SK-N-DZ (cell line): ENCODE measurements around the gene PDE10A.
"Not testable (repeated sequence)": the region's sequence is repeated elsewhere in the genome, so short reads cannot be mapped to it uniquely, and the experiment has no call there.

Experiments used
- DNase-seq: peaks from one replicate; pipeline ENCODE4 v3.0.0-alpha.2; 2015; ENCODE audit warnings: low spot score

Gene PDE10A

DNA sequence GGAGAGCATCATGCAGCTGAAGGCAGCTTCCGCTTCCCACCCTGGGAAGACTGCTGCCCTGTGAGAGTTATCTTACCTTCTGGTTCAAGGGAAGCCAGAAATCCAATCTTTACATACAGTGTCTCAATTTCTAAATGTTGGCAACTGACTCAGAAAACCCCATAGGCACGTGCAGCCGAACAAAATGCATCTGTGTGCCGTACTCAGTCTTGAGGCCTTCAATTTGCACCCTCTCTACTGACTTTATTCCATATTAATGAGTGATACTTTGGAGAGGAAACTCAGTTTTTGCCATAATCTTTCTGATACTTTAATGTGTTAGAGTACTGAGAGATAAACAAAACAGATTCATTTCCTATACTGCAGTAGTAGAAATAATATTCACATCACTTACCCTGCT is 181.1 kb downstream of the PDE10A start:
- no peak for DNase-seq

GRCh38 chr6:165480916-165481315 is 182.1 kb downstream of the PDE10A start:
- DNase-seq, result no peak

GRCh38 chr6:165478581-165478980 is 184.5 kb downstream of the PDE10A start:
- no peak for DNase-seq

- DNase-seq, result no peak
These were observed 193.6 kb downstream of the PDE10A start for GRCh38 chr6:165469483-165469882.

- DNase-seq, result no peak
These were observed 194.5 kb downstream of the PDE10A start for GRCh38 chr6:165468340-165469235.

DNA sequence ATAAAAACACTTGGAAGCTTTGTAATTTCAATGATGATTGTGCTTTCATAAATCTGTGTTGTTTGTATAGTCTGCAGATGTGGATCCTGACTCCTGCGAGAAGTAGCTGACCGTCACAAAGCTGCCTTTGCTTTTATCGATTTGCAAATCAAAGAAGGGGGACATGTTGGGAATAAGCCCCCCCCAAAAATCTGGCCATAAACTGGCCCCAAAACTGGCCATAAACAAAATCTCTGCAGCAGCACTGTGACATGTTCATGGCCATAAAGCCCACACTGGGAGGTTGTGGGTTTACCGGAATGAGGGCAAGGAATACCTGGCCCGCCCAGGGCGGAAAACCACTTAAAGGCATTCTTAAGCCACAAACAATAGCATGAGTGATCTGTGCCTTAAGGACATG is 199.5 kb downstream of the PDE10A start:
- DNase-seq, result not testable (repeated sequence)

GRCh38 chr6:165459605-165460301 is 203.3 kb downstream of the PDE10A start:
- not testable (repeated sequence) for DNase-seq

- no peak for DNase-seq
These were observed 204.9 kb downstream of the PDE10A start for GRCh38 chr6:165458134-165458533.

DNA sequence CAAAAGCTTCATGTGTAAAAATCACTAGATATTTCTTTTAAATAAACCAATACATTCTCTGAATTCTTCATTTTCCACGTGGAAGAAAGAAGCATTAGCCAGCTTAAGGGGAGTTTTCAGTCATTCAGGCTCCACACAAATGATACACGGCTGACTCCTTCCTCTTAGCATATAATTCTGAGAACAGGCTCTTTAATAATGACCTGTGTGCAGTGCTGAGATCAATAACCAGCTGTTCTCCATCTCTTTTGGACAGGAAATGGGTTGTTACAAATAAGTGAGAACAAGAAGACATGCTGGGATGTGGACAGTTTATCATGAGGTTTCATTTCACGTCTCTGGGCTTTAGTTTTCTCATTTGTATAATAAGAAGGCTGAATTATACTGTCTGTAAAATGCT is 206.8 kb downstream of the PDE10A start:
- no peak for DNase-seq

- no peak for DNase-seq
These were observed 207.6 kb downstream of the PDE10A start for GRCh38 chr6:165455488-165455887.

GRCh38 chr6:165453395-165453794 is 209.6 kb downstream of the PDE10A start:
- DNase-seq, result no peak

GRCh38 chr6:165451838-165452237 is 211.2 kb downstream of the PDE10A start:
- DNase-seq, result no peak

DNA sequence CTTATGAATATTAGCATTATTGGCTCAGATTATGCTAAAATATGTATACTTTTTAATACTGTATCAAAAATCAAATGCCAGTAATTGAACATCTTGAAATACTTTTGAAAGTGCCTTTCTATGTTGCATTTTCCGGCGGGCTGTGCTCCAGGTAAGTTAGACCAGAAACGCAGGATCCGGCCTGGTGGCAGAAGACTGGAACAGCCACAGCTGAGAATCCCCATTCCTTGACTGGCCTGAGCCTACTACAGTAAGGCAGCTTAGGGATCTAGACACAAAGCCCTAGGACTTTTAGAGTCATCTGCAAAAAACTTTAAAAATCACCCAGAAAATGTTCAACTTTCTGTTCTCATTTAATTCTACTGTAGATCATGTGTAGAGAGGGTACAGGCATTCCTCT is 214.8 kb downstream of the PDE10A start:
- DNase-seq, result no peak

DNA sequence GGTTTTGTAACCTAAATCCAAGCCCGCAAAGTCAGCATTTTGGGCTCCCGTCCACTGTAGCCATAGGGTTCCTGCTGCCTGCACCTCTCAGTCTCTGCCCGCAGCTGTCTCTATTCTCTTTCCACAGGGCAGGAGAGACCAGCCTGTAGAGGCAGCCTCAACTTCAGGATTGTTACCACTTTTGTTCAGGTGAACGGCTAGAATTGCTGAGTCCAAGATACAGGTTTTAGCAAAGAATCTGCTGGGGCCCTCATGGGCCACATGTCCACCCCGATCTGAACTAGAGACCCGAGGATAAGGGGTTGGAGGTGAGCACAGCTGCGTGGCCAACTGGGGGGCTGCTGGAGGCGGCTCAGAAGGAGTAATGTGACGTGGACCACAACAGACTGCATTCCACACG is 215.9 kb downstream of the PDE10A start:
- DNase-seq, result no peak

- no peak for DNase-seq
These were observed 216.7 kb downstream of the PDE10A start for GRCh38 chr6:165446331-165446730.

DNA sequence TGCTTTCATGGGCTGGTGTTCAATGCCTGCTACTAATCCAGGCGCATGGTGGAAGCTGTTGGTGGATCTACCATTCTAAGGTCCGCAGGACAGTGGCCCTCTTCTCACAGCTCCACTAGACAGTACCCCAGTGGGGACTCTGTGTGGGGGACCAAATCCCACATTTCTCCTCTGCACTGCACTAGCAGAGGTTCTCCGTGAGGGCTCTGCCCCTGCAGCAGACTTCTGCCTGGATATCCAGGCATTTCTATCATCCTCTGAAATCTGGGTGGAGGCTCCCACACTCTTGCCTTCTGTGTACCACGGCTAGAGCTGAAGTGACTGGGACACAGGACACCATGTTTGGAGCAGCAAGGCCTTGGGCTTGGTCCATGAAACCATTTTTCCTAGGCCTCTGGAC is 219.6 kb downstream of the PDE10A start:
- no peak for DNase-seq

DNA sequence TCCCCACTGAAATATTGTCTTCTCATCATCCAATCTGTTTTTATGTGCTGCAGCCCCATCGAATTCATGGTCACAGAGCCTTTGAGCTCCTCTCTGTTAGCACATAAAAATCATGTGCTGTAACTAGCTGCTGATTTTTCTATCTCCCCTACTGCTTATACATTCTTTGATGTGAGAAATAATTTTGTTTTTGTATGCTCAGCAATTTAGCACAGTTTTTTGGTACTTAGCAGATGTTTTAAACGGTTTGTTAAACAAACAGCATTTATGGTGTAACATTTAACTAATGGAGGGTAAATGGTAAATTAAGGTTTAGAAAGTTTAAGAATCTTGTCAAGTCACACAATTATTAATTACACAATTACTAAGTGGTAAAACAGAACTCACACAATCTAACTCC is 221.9 kb downstream of the PDE10A start:
- DNase-seq, result no peak

- peak; percentile 45 for DNase-seq
These were observed 223.0 kb downstream of the PDE10A start for GRCh38 chr6:165439928-165440554.

DNA sequence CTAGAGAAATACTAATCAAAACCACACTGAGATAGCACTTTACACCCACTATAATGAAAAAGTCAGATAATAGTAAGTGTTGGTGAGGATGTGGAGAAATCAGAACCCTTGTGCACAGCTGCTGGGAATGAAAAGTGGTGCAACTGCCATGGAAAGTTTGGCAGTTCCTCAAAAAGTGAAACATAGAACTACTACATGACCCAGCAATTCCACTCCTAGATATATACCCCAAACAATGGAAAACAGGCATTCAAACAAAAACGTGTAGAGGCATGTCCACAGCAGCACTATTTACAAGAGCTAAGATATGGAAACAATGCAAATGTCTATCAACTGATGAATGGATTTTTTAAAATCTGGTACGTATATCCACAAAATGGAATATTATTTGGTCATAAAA is 236.1 kb downstream of the PDE10A start:
- DNase-seq, result no peak

DNA sequence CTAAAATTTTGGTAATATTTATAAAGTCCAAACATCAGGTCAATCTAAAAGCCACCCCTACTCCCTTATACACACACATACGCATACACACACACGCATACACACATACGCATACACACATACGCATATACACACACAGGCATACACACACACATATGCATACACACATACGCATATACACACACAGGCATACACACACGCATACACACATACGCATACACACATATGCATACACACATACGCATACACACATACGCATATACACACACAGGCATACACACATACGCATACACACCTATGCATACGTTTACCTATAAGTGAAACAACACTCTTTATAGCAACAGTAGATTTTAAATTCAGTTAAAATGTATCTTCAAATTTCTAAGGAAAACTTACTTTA is 240.8 kb downstream of the PDE10A start:
- no peak for DNase-seq

- DNase-seq, result no peak
These were observed 245.7 kb downstream of the PDE10A start for GRCh38 chr6:165417278-165417865.

- DNase-seq, result no peak
These were observed 258.3 kb downstream of the PDE10A start for GRCh38 chr6:165404697-165405096.
